T1000 (cell line): Measurements from ENCODE around the gene RASGRF1.
"Not testable (repeated sequence)": the region's sequence is repeated elsewhere in the genome, so short reads cannot be mapped to it uniquely, and the experiment has no call there.

ENCODE experiments used
- DNase-seq: peaks from one replicate; lab custom pipeline; 2025; ENCODE audit warnings: mixed read lengths; lab: John Stamatoyannopoulos, UW

Gene RASGRF1

DNA sequence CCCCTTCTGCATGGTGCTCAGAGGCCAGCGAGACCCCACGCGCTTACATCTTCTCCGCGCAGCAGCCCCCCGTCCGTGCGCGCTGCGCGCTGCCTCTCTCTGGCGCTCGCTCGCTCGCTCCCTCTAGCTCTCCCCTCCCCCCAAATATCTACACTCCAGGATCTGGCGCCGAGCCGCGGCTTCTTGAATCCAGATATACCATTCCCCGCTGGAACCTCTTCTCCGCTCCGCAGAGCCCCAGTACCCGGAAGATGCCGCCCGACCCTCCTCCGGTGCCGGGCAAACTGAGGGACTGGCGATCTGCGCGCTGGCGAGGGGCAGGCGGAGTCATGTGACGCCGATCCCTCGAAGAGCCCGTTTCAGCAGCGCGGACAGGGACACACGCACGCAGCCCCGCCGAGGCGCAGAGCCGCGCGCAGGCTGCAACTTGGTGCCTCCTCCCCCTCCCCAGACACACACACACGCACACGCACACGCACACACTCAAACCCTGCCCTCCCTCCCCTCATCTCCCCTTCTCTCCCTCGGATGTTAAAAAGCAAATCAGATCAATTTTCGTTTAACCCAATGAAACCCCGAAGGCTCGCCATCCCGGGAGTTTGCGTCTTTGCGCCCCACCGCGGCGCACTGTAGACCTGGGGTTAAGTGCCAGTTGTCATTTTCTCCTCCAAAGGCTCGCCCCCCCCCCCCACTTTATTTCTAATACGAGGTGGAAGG, at the start of gene RASGRF1:
TSS of gene RASGRF1 (minus strand) at position 294 of the 717 bp plus-strand sequence. CDS start at position 12, 282 bp downstream.
- DNase-seq, result no peak

DNA sequence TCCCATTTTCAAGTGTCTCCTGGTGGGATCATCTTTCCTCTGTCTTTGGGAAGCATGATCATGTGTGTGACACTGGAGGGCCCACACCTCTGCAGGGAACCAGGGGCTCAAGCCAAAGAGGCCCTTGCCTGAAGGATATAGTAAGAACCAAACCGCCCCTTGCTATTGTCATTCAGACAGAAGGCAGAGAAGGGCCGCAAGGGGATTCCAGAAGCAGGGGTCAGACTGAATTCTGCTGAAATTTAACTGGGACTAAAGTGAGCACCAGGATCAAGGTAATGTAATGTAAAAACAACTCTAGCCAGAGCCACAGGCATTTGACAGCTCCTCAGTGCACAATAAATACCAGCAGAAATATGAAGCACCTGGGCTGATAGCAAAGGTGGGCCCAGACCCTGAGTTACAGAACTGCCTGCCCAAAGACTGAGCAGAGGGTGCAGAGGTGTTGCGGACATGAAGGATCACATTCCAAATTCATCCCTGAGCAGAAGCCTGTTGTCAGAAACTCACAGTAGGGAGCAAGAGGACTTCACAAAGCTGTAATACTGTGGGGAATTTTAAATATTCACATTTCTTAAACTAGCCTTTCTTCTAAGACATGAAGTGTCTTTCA, 46.0 kb upstream of the RASGRF1 start:
- DNase-seq, result no peak

- no peak for DNase-seq
These were observed 42.7 kb upstream of the RASGRF1 start for GRCh38 chr15:79133309-79133708.

- no peak for DNase-seq
These were observed 42.2 kb upstream of the RASGRF1 start for GRCh38 chr15:79132770-79133169.

- DNase-seq, result no peak
These were observed 41.8 kb upstream of the RASGRF1 start for GRCh38 chr15:79132361-79132760.

DNA sequence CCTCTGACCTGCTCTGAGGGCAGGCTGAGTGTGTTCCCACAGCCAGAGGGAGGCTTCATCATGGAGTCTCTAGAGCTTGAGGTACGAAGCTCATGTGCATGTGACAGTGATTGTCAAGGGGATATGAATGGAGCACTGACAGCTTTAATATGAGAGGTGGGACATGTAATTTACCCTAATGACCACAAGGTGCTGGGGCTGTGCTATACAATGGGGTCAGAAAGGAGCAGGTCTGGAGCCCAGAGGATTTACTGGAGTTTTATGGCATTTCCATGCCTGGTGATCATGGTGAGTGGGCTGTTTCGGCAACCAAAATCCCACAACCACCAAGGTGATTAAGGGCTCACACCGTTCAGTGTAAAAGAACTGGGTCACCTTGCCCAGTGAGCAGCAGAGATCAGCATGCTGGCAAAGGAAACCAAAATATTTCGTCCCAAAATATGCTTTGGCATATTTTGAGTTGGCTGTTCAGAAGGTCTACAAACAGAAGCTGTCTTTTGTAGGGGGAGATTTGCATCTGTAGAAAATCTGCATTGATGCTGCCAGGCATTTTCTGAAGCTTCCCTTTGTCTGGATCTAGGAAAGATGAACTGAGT, 40.1 kb upstream of the RASGRF1 start:
- DNase-seq, result no peak

DNA sequence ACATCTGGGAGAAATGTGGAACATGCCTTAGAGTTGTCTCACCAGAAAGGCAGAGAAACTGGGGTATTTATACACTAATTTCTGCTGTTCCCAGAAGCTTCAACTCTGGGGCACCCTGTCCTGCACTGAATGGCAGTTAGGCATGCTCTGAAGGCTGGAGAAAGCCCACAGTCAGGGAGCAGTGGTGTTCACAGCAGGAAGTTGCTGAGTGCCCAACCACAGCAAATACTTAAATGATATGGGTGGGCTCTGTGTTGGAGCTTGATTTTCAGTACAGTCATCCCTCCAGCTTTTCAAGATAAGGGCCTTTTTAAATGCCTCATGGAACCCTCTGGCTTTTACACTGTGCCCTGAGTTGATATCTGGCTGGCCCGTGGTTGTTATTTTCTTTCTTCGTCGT, 38.7 kb upstream of the RASGRF1 start:
- DNase-seq, result no peak

DNA sequence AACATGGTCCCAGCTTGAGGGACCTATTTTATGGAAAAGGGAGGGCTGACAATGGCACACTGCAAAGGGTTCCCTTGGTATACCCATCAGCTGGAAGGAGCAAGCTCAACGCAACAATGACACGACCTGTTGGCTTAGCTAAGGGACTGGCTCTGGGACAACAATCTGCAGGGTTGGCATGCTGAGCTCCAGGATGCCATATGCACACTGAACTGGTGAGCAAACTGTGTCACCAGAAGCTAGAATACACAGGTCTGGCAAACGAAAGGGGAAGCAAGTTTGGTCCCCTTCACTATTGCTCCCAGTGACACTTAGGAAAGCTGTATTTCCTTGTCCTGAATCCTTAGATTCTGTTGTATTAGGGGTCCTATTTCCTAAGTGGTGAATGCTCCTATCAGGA, 38.0 kb upstream of the RASGRF1 start:
- DNase-seq, result no peak

DNA sequence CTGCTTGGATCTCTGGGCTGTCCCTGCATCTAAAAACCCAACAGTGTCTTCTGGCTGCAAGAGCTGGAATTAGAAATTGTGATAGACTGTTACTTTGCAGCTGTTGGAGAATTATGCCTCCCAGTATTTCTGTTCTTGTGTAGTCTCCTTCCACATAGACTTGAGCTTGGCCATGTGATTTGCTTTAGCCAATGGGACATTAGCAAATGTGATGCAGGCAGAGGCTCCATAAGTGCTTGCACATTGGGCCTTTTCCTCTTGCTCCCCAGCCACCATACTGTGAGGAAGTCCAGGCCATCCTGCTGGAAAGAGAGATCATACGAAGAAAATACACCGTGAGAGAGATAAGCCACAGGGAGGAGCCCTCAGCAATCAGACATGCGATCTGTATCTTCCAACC, 33.8 kb upstream of the RASGRF1 start:
- no peak for DNase-seq

- DNase-seq, result no peak
These were observed 32.4 kb upstream of the RASGRF1 start for GRCh38 chr15:79122991-79123390.

GRCh38 chr15:79122391-79122790, 31.8 kb upstream of the RASGRF1 start:
- no peak for DNase-seq

- DNase-seq, result no peak
These were observed 31.0 kb upstream of the RASGRF1 start for GRCh38 chr15:79121571-79121970.

DNA sequence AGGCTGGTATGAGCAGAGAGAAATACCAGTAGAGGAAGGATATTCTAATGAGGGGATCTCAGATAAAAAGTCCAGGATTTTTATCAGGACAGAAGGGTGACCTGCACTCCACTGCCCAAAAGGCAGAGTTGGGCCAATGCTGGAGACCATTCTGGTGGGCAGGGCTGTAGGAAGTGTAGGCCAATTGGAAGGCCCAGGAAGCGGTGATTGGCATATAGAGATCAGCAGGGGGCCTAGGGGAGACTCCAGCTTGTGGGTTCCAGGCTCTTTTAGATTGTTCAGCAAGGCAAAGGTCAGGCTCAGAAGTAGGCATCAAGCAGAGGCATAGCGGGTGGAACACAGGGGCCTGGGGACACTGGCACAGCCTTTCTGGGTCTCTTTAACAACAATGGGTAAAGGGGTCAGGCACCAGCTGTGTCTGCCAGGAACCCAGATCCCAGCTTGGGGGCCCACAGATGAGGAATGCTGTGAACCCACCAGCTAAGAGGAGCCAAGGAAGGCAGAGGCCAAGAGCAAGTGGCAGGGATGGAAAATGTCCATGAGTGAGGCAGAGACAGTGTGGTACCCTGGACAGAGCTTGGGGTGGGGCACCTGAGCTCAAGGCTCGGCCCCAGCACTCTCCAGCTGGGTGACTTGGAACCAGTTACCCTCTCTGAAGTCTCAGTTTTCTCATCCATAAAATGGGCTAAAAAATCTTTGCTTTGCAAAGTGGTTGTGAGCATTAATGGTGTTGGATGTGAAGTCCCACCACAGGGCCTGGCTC, 27.0 kb upstream of the RASGRF1 start:
- no peak for DNase-seq

- DNase-seq, result no peak
These were observed 26.2 kb upstream of the RASGRF1 start for GRCh38 chr15:79116771-79117170.

DNA sequence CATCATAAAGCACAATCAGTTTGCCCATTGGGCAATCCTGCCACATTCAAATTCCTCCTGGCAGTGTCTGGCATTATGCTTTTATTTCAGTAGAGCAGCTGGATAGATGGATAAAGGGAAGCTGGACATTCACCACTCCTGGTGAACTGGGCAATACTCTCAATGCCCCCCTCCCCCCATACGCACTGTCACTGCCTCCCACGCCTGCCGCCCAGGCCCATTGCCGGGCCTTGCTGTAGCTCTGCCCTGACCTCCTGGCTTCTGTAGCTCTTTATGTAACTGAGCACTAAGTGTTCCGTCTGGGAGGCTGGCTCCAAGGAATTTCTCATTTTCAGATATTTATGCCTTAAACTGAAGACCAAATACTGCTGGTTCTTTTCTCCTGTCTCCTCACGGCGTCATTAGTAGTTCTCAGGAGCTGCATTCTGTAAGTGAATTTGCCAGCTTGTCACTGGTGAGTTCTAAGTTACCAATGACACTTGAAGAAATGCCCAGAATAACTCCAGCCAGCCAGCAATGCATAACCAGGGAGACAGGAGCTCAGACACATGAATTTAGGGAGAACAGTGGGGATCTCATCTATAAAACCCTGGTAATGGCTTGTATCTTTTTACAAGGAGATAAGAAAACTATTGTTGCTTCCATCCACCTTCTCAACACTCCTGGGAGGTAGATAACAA, 25.5 kb upstream of the RASGRF1 start:
- DNase-seq, result no peak

GRCh38 chr15:79113831-79114230, 23.3 kb upstream of the RASGRF1 start:
- DNase-seq, result no peak

- DNase-seq, result not testable (repeated sequence)
These were observed 20.8 kb upstream of the RASGRF1 start for GRCh38 chr15:79111404-79111803.

DNA sequence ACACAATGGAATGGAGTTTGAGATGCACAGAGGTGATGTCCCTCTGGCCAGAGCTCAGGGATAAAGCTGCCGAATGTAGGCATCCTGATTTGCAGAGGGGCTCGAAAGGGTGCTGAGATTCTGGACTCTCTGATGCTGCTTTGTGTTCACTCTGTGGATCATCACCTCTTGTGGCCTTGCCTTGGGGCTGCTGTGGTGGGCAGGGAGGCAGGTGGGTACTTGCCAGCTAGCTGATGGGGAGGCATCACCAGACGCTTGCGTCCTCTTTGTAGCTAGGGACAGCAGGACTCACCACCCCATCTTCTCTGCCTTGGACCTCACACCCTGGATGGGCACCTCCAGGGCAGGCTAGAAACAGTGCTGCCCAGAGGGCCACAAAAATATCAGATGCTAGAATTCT, 14.6 kb upstream of the RASGRF1 start:
- no peak for DNase-seq

- DNase-seq, result no peak
These were observed 12.0 kb upstream of the RASGRF1 start for GRCh38 chr15:79102595-79102994.

- no peak for DNase-seq
These were observed 11.4 kb upstream of the RASGRF1 start for GRCh38 chr15:79101866-79102581.

DNA sequence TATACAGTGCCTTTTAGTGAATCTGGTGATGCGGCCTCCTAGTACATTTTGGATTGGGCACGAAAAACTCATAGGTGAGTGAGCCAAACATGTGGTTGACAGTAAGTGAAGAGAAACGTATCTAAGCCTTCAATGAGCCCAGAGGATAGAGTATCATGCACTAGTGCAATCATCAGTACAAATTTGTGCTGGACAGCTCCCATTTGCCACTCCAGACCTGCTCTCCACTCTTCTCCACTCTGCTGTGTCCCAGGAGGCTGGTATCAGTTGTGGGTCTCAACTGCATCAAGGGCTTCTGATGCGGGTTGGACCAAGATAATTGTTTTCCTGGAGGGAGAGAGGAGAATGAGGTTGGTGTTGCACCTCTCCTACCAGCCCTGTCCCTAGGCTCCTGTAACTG, 9.1 kb upstream of the RASGRF1 start:
- DNase-seq, result no peak
